Measurements from ENCODE around the gene BMF.

DNA sequence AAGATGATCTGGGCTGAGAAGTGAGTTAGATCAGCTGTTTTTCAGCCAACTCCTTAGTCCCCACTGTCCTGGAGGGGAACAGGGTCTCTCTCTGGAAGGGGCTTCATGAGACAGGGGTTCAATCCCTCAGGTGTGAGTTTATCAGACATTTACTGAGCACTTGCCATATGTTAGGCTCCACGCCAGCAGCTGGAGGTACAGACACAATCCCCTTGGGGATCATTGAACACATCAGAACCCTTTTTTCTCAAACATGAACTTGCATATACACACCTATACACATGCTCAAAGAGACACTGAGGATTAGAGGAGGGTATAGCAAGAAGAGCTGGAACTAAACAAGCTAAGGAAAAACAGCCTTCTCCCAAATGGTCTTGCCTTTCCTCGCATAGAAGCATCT lies 5.5 kb upstream of the BMF start:
- no peak for TF ChIP-seq POLR2A (IDR thresholded peaks at IDR 0.05; ENCODE audit: low read depth)
- TF ChIP-seq, protein P1, sequence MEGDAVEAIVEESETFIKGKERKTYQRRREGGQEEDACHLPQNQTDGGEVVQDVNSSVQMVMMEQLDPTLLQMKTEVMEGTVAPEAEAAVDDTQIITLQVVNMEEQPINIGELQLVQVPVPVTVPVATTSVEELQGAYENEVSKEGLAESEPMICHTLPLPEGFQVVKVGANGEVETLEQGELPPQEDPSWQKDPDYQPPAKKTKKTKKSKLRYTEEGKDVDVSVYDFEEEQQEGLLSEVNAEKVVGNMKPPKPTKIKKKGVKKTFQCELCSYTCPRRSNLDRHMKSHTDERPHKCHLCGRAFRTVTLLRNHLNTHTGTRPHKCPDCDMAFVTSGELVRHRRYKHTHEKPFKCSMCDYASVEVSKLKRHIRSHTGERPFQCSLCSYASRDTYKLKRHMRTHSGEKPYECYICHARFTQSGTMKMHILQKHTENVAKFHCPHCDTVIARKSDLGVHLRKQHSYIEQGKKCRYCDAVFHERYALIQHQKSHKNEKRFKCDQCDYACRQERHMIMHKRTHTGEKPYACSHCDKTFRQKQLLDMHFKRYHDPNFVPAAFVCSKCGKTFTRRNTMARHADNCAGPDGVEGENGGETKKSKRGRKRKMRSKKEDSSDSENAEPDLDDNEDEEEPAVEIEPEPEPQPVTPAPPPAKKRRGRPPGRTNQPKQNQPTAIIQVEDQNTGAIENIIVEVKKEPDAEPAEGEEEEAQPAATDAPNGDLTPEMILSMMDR (IDR thresholded peaks at IDR 0.05) = no peak
- TF ChIP-seq POLR2AphosphoS5 (IDR thresholded peaks at IDR 0.05) = no peak
- no peak for TF ChIP-seq EP300 (IDR thresholded peaks at IDR 0.05)
